SH-SY5Y (cell line): ENCODE data around the gene KCNAB2.

Source experiments
- GATA2 ChIP-seq: IDR thresholded peaks from 2 replicates; pipeline ENCODE4 v1.6.1; 2011; ENCODE audit warnings: mild to moderate bottlenecking, low read depth, low read length
- GATA3 ChIP-seq: IDR thresholded peaks from 2 replicates; pipeline ENCODE4 v1.6.1; 2011; ENCODE audit warnings: low read depth, mild to moderate bottlenecking, low read length, moderate library complexity

KCNAB2 gene

GRCh38 chr1:6098303-6099215 is 52.9 kb downstream of the KCNAB2 start:
- TF ChIP-seq GATA3 (no peak), GATA2 (no peak)

GRCh38 chr1:6099297-6099696 is 53.6 kb downstream of the KCNAB2 start:
- TF ChIP-seq GATA2 (no peak), GATA3 (no peak)

- TF ChIP-seq GATA2, result no peak
- no peak for TF ChIP-seq GATA3
These were observed 54.4 kb downstream of the KCNAB2 start for GRCh38 chr1:6099787-6100765.

- no peak for TF ChIP-seq GATA2
- TF ChIP-seq GATA3, result no peak
These were observed 55.4 kb downstream of the KCNAB2 start for GRCh38 chr1:6100861-6101783.

- no peak for TF ChIP-seq GATA2
- no peak for TF ChIP-seq GATA3
These were observed 56.3 kb downstream of the KCNAB2 start for GRCh38 chr1:6101826-6102531.

- TF ChIP-seq GATA3 (no peak), GATA2 (no peak)
These were observed 56.8 kb downstream of the KCNAB2 start for GRCh38 chr1:6102532-6102845.

- TF ChIP-seq GATA3 (no peak), GATA2 (no peak)
These were observed 57.6 kb downstream of the KCNAB2 start for GRCh38 chr1:6103111-6103853.

- no peak for TF ChIP-seq GATA3
- no peak for TF ChIP-seq GATA2
These were observed 58.3 kb downstream of the KCNAB2 start for GRCh38 chr1:6103854-6104530.

- no peak for TF ChIP-seq GATA3
- no peak for TF ChIP-seq GATA2
These were observed 58.9 kb downstream of the KCNAB2 start for GRCh38 chr1:6104631-6105030.

- TF ChIP-seq GATA2, result no peak
- TF ChIP-seq GATA3, result no peak
These were observed 59.6 kb downstream of the KCNAB2 start for GRCh38 chr1:6105218-6105679.

GRCh38 chr1:6105763-6106162 is 60.1 kb downstream of the KCNAB2 start:
- TF ChIP-seq GATA2, result no peak
- no peak for TF ChIP-seq GATA3

- TF ChIP-seq GATA2, result no peak
- TF ChIP-seq GATA3, result no peak
These were observed 60.6 kb downstream of the KCNAB2 start for GRCh38 chr1:6106321-6106731.
